GM23338 (cell line): ENCODE measurements around the gene TRIM32. TPM values are rescaled to one million over a fixed set of nuclear protein-coding genes. Genes with fewer than 3 reads are reported as not detected.

Source experiments
- ATAC-seq: fragments of 200-7000 bp; cut with Tn5 transposase; 3 replicates; pipeline ENCODE4 v1.9.1; 2020
- DNase-seq: peaks from one replicate; pipeline ENCODE4 v3.0.0-alpha.2; 2015; ENCODE audit warnings: low spot score
- H2AFZ ChIP-seq: fragments of 200-600 bp; sonication (generic); 2 replicates; pipeline ENCODE4 v1.8.0; 2016; ENCODE audit warnings: antibody characterized with exemption, mild to moderate bottlenecking, moderate library complexity
- H3F3A ChIP-seq: fragments of 200-600 bp; sonication (generic); replicated peaks from 2 replicates; pipeline ENCODE4 v1.8.0; 2017; ENCODE audit warnings: antibody characterized with exemption, mixed run types, low read depth
- H3K27ac ChIP-seq: fragments of 200-600 bp; sonication (generic); 2 replicates; pipeline ENCODE4 v1.6.1; 2016; ENCODE audit warnings: low read depth
- H3K27me3 ChIP-seq: fragments of 200-600 bp; sonication (generic); 2 replicates; pipeline ENCODE4 v1.8.0; 2016; ENCODE audit warnings: mild to moderate bottlenecking, mixed run types, moderate library complexity; ENCODE audit not compliant: insufficient read depth
- H3K36me3 ChIP-seq: fragments of 200-600 bp; sonication (generic); 2 replicates; pipeline ENCODE4 v1.8.0; 2016; ENCODE audit warnings: mild to moderate bottlenecking; ENCODE audit not compliant: insufficient read depth
- H3K4me1 ChIP-seq: fragments of 200-600 bp; sonication (generic); 2 replicates; pipeline ENCODE4 v1.8.0; 2016; ENCODE audit warnings: mild to moderate bottlenecking, moderate library complexity; ENCODE audit not compliant: insufficient read depth
- H3K4me2 ChIP-seq: fragments of 200-600 bp; sonication (generic); 2 replicates; pipeline ENCODE4 v1.7.1; 2017; ENCODE audit warnings: mixed run types
- H3K4me3 ChIP-seq: fragments of 200-600 bp; sonication (generic); 2 replicates; pipeline ENCODE4 v1.6.1; 2016; ENCODE audit warnings: mixed run types
- H3K79me2 ChIP-seq: fragments of 200-600 bp; sonication (generic); replicated peaks from 2 replicates; pipeline ENCODE4 v1.8.0; 2017; ENCODE audit warnings: mild to moderate bottlenecking; ENCODE audit not compliant: insufficient read depth
- H3K9me2 ChIP-seq: fragments of 200-600 bp; sonication (generic); 2 replicates; pipeline ENCODE4 v1.8.0; 2017; ENCODE audit not compliant: insufficient read depth
- H4K20me1 ChIP-seq: fragments of 200-600 bp; sonication (generic); replicated peaks from 2 replicates; pipeline ENCODE4 v1.8.0; 2017; ENCODE audit warnings: mild to moderate bottlenecking; ENCODE audit not compliant: insufficient read depth
- H3K27ac Mint-ChIP-seq: 2 replicates; pipeline ENCODE4 v1.8.0; 2020; ENCODE audit warnings: inconsistent platforms, mild to moderate bottlenecking, moderate library complexity, mixed read lengths
- H3K27me3 Mint-ChIP-seq: 3 replicates; pipeline ENCODE4 v1.8.0; 2022; ENCODE audit warnings: low read depth, mild to moderate bottlenecking, moderate library complexity, mixed read lengths, inconsistent platforms; ENCODE audit not compliant: insufficient read depth, poor library complexity
- H3K36me3 Mint-ChIP-seq: 3 replicates; pipeline ENCODE4 v1.8.0; 2021; ENCODE audit warnings: low read depth, mild to moderate bottlenecking, inconsistent platforms, moderate library complexity, mixed read lengths
- H3K4me1 Mint-ChIP-seq: 3 replicates; pipeline ENCODE4 v1.8.0; 2020; ENCODE audit warnings: mild to moderate bottlenecking, inconsistent platforms, mixed read lengths
- H3K4me3 Mint-ChIP-seq: 3 replicates; pipeline ENCODE4 v1.8.0; 2021; ENCODE audit warnings: moderate library complexity, mild to moderate bottlenecking, inconsistent platforms, mixed read lengths
- H3K9me3 Mint-ChIP-seq: 3 replicates; pipeline ENCODE4 v1.8.0; 2020; ENCODE audit warnings: moderate library complexity, mild to moderate bottlenecking, inconsistent platforms, mixed read lengths
- EZH2phosphoT487 ChIP-seq: fragments of 200-600 bp; sonication (generic); IDR thresholded peaks from one replicate; pipeline ENCODE4 v1.8.1; 2018; ENCODE audit warnings: antibody characterized with exemption; ENCODE audit not compliant: unreplicated experiment
- JUNB ChIP-seq: IDR thresholded peaks from one replicate; pipeline ENCODE4 v1.6.1; 2016; ENCODE audit warnings: antibody characterized with exemption; ENCODE audit not compliant: unreplicated experiment
- ZNF331 ChIP-seq: fragments of 250-450 bp; sonication (Bioruptor Pico); IDR thresholded peaks from 2 replicates; pipeline ENCODE4 v1.5.0; 2020; ENCODE audit warnings: low read depth, mild to moderate bottlenecking, moderate library complexity
- ZNF462 ChIP-seq: fragments of 250-450 bp; sonication (Bioruptor Pico); IDR thresholded peaks from 2 replicates; pipeline ENCODE4 v1.5.0; 2020; ENCODE audit warnings: mild to moderate bottlenecking, moderate library complexity
- polyA plus RNA-seq: library from polyadenylated mRNA; unstranded; fragments of >200 nt; fragmentation: Nextera tagmentation; extraction: Ambion mirVana; gene quantifications from 2 replicates; pipeline ENCODE4 v1.2.1, GENCODE V29; 2016
- total RNA-seq: library from RNA; depleted of rRNA; stranded (reverse); fragments of >200 nt; shearing (Covaris generic); gene quantifications from 2 replicates; pipeline ENCODE4 v1.2.3, GENCODE V29; 2014
- TF ChIP-seq, protein P1 (sequence below), 2 experiments: fragments of 200-600 bp in 1 of 2; sonication (generic) in 1 of 2; conservative IDR thresholded peaks; 2 replicates each; pipeline versions ENCODE4 v1.5.1 to v1.6.1; 2016 to 2017; ENCODE audit warnings: antibody characterized with exemption in 2 of 2, low read depth in 2 of 2, mild to moderate bottlenecking in 2 of 2, moderate library complexity in 1 of 2

The TRIM32 gene
- total and polyA plus RNA-seq, 2 experiments from 2014 or later: 6.7 to 16.3 TPM

DNA sequence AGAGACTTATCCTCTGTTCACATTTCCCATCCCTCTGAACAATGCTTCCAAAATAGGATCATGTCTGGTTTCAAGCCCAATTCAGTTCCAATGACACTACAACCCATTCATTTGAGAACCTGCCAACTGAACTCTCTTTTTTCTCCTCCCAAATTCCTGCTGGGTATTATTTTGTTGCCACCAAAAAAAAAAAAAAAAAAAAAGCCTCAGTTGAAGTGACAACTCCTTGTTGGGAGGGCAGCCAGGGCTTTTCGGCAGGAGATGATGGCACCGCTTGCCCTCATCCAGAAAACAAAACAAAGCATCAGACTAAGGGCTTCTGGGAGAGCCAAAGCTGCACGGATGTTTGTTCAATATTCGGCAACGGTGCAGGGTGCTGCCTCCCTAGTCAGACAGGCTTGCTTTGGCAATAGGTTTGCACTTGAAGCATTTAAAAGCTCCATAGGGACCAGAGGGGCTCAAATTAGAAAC is 30.6 kb upstream of the TRIM32 start (continued):
- TF ChIP-seq ZNF462: no peak

DNA sequence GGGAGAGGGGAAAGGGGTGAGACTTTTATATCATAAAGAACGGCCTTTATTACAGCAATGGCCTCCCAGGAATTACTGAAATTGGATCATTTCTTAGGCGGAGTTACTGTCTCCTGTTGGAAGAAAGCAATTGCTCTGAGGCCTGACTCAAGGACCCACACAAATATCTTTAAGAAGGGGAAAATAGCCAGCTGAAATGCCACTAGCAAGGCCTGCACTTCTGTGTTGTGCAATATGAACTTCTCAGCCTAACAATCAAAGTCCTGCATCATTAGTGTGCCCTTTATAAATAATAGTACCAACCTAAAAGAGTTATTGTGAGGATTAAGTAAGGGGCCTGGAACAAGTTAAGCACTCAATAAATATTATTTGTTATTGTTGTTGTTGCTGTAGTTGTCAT is 30.1 kb upstream of the TRIM32 start:
- peaks cover 7% of the 10 kb centered on the region; the same call in 2 of the 3 replicates for H3K4me1 Mint-ChIP-seq

More for the DNA sequence above, 30.1 kb upstream of the TRIM32 start:
- TF ChIP-seq EZH2phosphoT487 (no peak), JUNB (no peak), ZNF331 (CRISPR knock-in tag) (no peak)
- TF ChIP-seq, protein P1, sequence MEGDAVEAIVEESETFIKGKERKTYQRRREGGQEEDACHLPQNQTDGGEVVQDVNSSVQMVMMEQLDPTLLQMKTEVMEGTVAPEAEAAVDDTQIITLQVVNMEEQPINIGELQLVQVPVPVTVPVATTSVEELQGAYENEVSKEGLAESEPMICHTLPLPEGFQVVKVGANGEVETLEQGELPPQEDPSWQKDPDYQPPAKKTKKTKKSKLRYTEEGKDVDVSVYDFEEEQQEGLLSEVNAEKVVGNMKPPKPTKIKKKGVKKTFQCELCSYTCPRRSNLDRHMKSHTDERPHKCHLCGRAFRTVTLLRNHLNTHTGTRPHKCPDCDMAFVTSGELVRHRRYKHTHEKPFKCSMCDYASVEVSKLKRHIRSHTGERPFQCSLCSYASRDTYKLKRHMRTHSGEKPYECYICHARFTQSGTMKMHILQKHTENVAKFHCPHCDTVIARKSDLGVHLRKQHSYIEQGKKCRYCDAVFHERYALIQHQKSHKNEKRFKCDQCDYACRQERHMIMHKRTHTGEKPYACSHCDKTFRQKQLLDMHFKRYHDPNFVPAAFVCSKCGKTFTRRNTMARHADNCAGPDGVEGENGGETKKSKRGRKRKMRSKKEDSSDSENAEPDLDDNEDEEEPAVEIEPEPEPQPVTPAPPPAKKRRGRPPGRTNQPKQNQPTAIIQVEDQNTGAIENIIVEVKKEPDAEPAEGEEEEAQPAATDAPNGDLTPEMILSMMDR (conservative IDR thresholded peaks at IDR 0.05; ENCODE audit: low read depth in 2 of 2): no peak
- H3K79me2 ChIP-seq: no peaks in the 10 kb centered on the region
- no peak overlapping the region for H3K27ac ChIP-seq
- H3K4me1 ChIP-seq: no peaks in the 10 kb centered on the region
- no peaks in the 10 kb centered on the region for H3K36me3 Mint-ChIP-seq
- DNase-seq (no peak), ATAC-seq (no peak)
- H3K9me2 ChIP-seq: no peaks in the 10 kb centered on the region
- no peak overlapping the region for H2AFZ ChIP-seq
- no peaks in the 10 kb centered on the region for H3K9me3 Mint-ChIP-seq
- H3K4me2 ChIP-seq: no peak overlapping the region
- H3K27me3 Mint-ChIP-seq: no peaks in the 10 kb centered on the region
- H3K27me3 ChIP-seq: no peaks in the 10 kb centered on the region
- no peaks in the 10 kb centered on the region for H3F3A ChIP-seq
- no peaks in the 10 kb centered on the region; the same call in none of the 2 replicates for H4K20me1 ChIP-seq
- no peak overlapping the region for H3K4me3 Mint-ChIP-seq
- no peaks in the 10 kb centered on the region for H3K36me3 ChIP-seq
- H3K4me3 ChIP-seq: no peak overlapping the region
- no peak overlapping the region for H3K27ac Mint-ChIP-seq
